Mesenchymal stem cell (in vitro differentiated cells and primary cell): ENCODE data around the gene SLC16A3.
"Not testable (repeated sequence)": the region's sequence is repeated elsewhere in the genome, so short reads cannot be mapped to it uniquely, and the experiment has no call there.

Experiments used
- DNase-seq: peaks from one replicate; pipeline ENCODE4 v3.0.0-alpha.2; 2013
- H2AFZ ChIP-seq: one replicate; pipeline ENCODE4 v1.6.1; 2013; ENCODE audit warnings: low read depth, mild to moderate bottlenecking, control low read depth, inconsistent platforms, low read length, moderate library complexity
- H2AK5ac ChIP-seq: 2 replicates; pipeline ENCODE4 v1.6.1; 2013; ENCODE audit warnings: low read length, moderate library complexity, mild to moderate bottlenecking, inconsistent platforms; ENCODE audit not compliant: severe bottlenecking
- H2BK120ac ChIP-seq: one replicate; pipeline ENCODE4 v1.6.1; 2013; ENCODE audit warnings: low read depth, mild to moderate bottlenecking, inconsistent platforms, low read length, moderate library complexity
- H2BK12ac ChIP-seq, 2 experiments: one replicate each; pipeline ENCODE4 v1.6.1; 2013; ENCODE audit warnings: inconsistent platforms in 2 of 2, low read length in 2 of 2, mild to moderate bottlenecking in 2 of 2, moderate library complexity in 2 of 2, control low read depth in 1 of 2
- H2BK15ac ChIP-seq: one replicate; pipeline ENCODE4 v1.6.1; 2013; ENCODE audit warnings: mild to moderate bottlenecking, low read depth, inconsistent platforms; ENCODE audit not compliant: poor library complexity, severe bottlenecking
- H2BK5ac ChIP-seq: 2 replicates; pipeline ENCODE4 v1.6.1; 2013; ENCODE audit warnings: low read depth, mild to moderate bottlenecking, low read length, control low read depth, inconsistent platforms; ENCODE audit not compliant: poor library complexity, severe bottlenecking
- H3K14ac ChIP-seq, 2 experiments: one replicate each; pipeline ENCODE4 v1.6.1; 2013; ENCODE audit warnings: inconsistent platforms in 2 of 2, low read length in 2 of 2, control low read depth in 1 of 2, mild to moderate bottlenecking in 1 of 2, moderate library complexity in 1 of 2
- H3K18ac ChIP-seq, 2 experiments: one replicate each; pipeline ENCODE4 v1.6.1; 2013; ENCODE audit warnings: inconsistent platforms in 2 of 2, low read length in 2 of 2, control low read depth in 1 of 2, low read depth in 1 of 2, mild to moderate bottlenecking in 1 of 2
- H3K23ac ChIP-seq, 2 experiments: one replicate each; pipeline ENCODE4 v1.6.1; 2013; ENCODE audit warnings: inconsistent platforms in 2 of 2, low read length in 2 of 2, mild to moderate bottlenecking in 2 of 2, moderate library complexity in 2 of 2, control low read depth in 1 of 2
- H3K27ac ChIP-seq: 2 replicates; pipeline ENCODE4 v1.5.1; 2013; ENCODE audit warnings: mild to moderate bottlenecking, moderate library complexity, low read length, control low read depth, inconsistent platforms; ENCODE audit not compliant: poor library complexity, severe bottlenecking
- H3K27me3 ChIP-seq, 2 experiments: 2 replicates each; pipeline versions ENCODE4 v1.6.1 to v1.7.0; 2013; ENCODE audit warnings: low read length in 2 of 2, mild to moderate bottlenecking in 2 of 2, moderate library complexity in 2 of 2, control low read depth in 1 of 2, inconsistent platforms in 1 of 2; ENCODE audit not compliant: control insufficient read depth in 1 of 2, insufficient read depth in 1 of 2
- H3K36me3 ChIP-seq, 2 experiments: 2 replicates each; pipeline versions ENCODE4 v1.6.1 to v1.7.0; 2013; ENCODE audit warnings: low read length in 2 of 2, control low read depth in 1 of 2, inconsistent platforms in 1 of 2, low read depth in 1 of 2, mild to moderate bottlenecking in 1 of 2; ENCODE audit not compliant: insufficient read depth in 2 of 2, control insufficient read depth in 1 of 2
- H3K4ac ChIP-seq, 2 experiments: one replicate each; pipeline ENCODE4 v1.6.1; 2013; ENCODE audit warnings: inconsistent platforms in 2 of 2, low read length in 2 of 2, mild to moderate bottlenecking in 2 of 2, moderate library complexity in 2 of 2, control low read depth in 1 of 2, low read depth in 1 of 2
- H3K4me1 ChIP-seq: 2 replicates; pipeline ENCODE4 v1.6.1; 2013; ENCODE audit warnings: low read depth, low read length, control low read depth; ENCODE audit not compliant: control insufficient read depth, insufficient read depth
- H3K4me2 ChIP-seq: 2 replicates; pipeline ENCODE4 v1.6.1; 2013; ENCODE audit warnings: low read length, mild to moderate bottlenecking, inconsistent platforms; ENCODE audit not compliant: poor library complexity, severe bottlenecking
- H3K4me3 ChIP-seq, 2 experiments: 2 replicates each; pipeline versions ENCODE4 v1.5.1 to v1.7.0; 2013; ENCODE audit warnings: low read length in 2 of 2, mild to moderate bottlenecking in 2 of 2, control low read depth in 1 of 2, low read depth in 1 of 2; ENCODE audit not compliant: insufficient read depth in 1 of 2
- H3K79me1 ChIP-seq: replicated peaks from 2 replicates; pipeline ENCODE4 v1.6.1; 2013; ENCODE audit warnings: mild to moderate bottlenecking, control low read depth, low read length, inconsistent platforms; ENCODE audit not compliant: poor library complexity, severe bottlenecking
- H3K9ac ChIP-seq: 2 replicates; pipeline ENCODE4 v1.7.0; 2013; ENCODE audit warnings: mild to moderate bottlenecking, low read length, moderate library complexity
- H3K9me3 ChIP-seq: 2 replicates; pipeline ENCODE4 v1.7.0; 2013; ENCODE audit warnings: mild to moderate bottlenecking, low read length; ENCODE audit not compliant: control insufficient read depth
- H4K8ac ChIP-seq: one replicate; pipeline ENCODE4 v1.6.1; 2013; ENCODE audit warnings: inconsistent platforms, mild to moderate bottlenecking, low read length, moderate library complexity
- H4K91ac ChIP-seq: one replicate; pipeline ENCODE4 v1.6.1; 2013; ENCODE audit warnings: mild to moderate bottlenecking, low read length, inconsistent platforms
- whole genome bisulfite sequencing: methylation state at CpG from one replicate; pipeline ENCODE4 v1.1.7; 2013; ENCODE audit warnings: mixed read lengths; 5-methylcytosine and 5-hydroxymethylcytosine counted together

SLC16A3 gene

DNA sequence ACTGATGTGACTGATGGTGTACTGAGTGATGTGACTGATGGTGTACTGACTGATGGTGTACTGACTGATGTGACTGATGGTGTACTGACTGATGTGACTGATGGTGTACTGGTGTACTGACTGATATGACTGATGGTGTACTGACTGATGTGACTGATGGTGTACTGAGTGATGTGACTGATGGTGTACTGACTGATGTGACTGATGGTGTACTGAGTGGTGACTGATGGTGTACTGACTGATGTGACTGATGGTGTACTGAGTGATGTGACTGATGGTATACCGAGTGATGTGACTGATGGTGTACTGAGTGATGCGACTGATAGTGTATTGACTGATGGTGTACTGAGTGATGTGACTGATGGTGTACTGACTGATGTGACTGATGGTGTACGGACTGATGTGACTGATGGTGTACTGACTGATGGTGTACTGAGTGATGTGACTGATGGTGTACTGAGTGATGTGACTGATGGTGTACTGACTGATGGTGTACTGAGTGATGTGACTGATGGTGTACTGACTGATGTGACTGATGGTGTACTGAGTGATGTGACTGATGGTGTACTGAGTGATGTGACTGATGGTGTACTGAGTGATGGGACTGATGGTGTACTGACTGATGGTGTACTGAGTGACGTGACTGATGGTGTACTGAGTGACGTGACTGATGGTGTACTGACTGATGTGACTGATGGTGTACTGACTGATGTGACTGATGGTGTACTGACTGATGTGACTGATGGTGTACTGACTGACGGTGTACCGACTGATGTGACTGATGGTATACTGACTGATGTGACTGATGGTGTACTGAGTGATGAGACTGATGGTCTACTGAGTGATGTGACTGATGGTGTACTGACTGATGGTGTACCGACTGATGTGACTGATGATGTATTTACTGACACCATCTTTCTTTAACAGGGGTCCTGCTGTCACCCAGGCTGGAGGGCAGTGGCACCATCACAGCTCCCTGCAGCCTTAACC is 31.4 kb downstream of the SLC16A3 start:
- H3K79me1 ChIP-seq, H3K4ac ChIP-seq, H3K23ac ChIP-seq, H2BK12ac ChIP-seq, H2BK5ac ChIP-seq, H3K4me2 ChIP-seq, H2AK5ac ChIP-seq, H2BK120ac ChIP-seq, H3K9ac ChIP-seq, H3K18ac ChIP-seq, H3K9me3 ChIP-seq, DNase-seq, H3K4me3 ChIP-seq, H4K8ac ChIP-seq, H3K4me1 ChIP-seq, H3K14ac ChIP-seq, H3K27ac ChIP-seq, H2BK15ac ChIP-seq, H2AFZ ChIP-seq, H3K27me3 ChIP-seq, H4K91ac ChIP-seq: not testable (repeated sequence)
- H3K36me3 ChIP-seq: peaks cover 77 to 95% of the 10 kb centered on the region in 2 experiments
- 97% methylated on average over 8 of the region's 8 CpGs for WGBS

DNA sequence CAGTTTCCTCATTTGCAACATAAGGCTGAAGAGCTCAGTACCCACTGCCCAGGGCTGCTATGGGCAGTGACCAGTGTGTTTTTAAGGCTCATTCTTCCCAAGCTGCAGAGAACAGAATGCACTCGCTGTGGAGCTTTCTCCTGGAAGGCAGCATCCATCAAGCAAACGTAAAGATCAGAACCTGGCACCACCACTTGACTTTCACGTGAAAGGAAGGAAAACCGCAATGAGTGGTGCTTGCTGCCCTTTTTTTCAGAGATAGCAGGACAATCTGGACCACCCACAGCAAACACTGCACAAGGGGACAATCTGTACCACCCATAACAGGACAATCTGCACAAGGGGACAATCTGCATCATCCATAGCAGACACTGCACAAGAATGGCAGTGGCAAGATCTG is 33.5 kb downstream of the SLC16A3 start:
- Histone ChIP-seq H3K23ac (no peak overlapping the region), H4K8ac (no peak overlapping the region), H3K27me3 (no peaks in the 10 kb centered on the region), H3K79me1 (no peaks in the 10 kb centered on the region), H3K18ac (no peak overlapping the region), H3K4me1 (peaks cover 16% of the 10 kb centered on the region), H3K4ac (no peak overlapping the region), H4K91ac (no peak overlapping the region), H2AK5ac (no peak overlapping the region), H3K9ac (no peak overlapping the region), H3K14ac (no peak overlapping the region), H3K36me3 (peaks cover 78 to 88% of the 10 kb centered on the region in 2 experiments), H3K27ac (no peak overlapping the region), H2BK15ac (no peak overlapping the region), H2BK12ac (no peak overlapping the region), H3K9me3 (no peaks in the 10 kb centered on the region), H2AFZ (no peak overlapping the region), H2BK5ac (no peak overlapping the region), H3K4me2 (no peak overlapping the region), H3K4me3 (no peak overlapping the region), H2BK120ac (no peak overlapping the region)
- WGBS: 97% methylated on average over 4 of the region's 4 CpGs
- DNase-seq: no peak

DNA sequence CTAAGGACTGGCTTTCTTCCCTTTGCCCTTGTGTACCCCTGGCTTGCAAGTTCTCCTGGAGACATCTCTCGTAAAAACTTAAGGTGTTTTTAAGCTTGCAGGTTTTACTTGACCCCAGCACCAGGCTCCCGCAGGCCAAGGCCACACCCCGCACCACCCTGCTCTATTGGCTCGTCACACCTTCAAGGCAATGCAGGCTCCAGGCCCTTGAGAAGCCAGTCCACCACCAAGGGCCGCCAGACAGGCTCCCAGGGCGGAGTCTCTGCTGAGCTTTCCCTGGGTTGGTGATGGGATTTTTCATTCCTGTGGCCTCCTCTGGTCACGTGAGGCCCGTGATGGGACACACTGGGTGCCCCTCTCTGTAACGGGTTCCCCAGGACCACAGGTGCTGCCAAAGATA is 34.8 kb downstream of the SLC16A3 start:
- no peak overlapping the region for H3K27ac ChIP-seq
- H2BK12ac ChIP-seq: no peak overlapping the region
- H4K91ac ChIP-seq: no peak overlapping the region
- peaks cover 71 to 76% of the 10 kb centered on the region in 2 experiments for H3K36me3 ChIP-seq
- H2BK120ac ChIP-seq: no peak overlapping the region
- WGBS: 96% methylated on average over 9 of the region's 9 CpGs
- H3K4me1 ChIP-seq: peaks cover 21% of the 10 kb centered on the region
- no peaks in the 10 kb centered on the region for H3K9me3 ChIP-seq
- H3K4me3 ChIP-seq: no peak overlapping the region
- H2AFZ ChIP-seq: no peak overlapping the region
- H3K4ac ChIP-seq: no peak overlapping the region
- no peak overlapping the region for H3K4me2 ChIP-seq
- no peak overlapping the region for H3K9ac ChIP-seq
- no peak for DNase-seq
- H4K8ac ChIP-seq: no peak overlapping the region
- no peaks in the 10 kb centered on the region for H3K27me3 ChIP-seq
- H3K18ac ChIP-seq: no peak overlapping the region
- no peaks in the 10 kb centered on the region for H3K79me1 ChIP-seq
- H2AK5ac ChIP-seq: no peak overlapping the region
- no peak overlapping the region for H2BK5ac ChIP-seq
- no peak overlapping the region for H2BK15ac ChIP-seq
- H3K14ac ChIP-seq: no peak overlapping the region
- peak overlapping the region in 1 of 2 experiments; percentile 30 for H3K23ac ChIP-seq

DNA sequence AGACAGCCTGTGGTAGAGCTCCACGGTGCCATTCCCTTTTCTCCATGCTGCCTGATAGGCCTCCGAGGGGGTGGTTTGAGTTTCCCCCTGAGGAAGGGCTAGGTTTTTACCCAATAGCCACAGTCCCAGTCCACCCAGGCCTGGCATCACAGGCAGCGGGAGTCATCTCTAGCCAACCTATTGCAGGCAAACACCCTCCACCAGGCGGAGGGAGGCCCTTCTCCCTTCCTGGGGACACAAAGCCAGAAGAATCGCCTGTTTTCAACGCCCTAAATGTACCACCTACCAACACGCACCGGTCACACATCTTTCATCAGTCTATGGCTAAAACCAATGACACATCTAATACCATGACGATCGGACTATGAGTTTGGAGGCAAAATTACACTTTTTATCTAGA is 37.3 kb downstream of the SLC16A3 start:
- Histone ChIP-seq H2BK5ac (no peak overlapping the region), H2BK15ac (no peak overlapping the region), H3K27me3 (no peaks in the 10 kb centered on the region), H3K9ac (peak overlapping the region; percentile 78), H3K4me2 (no peak overlapping the region), H3K9me3 (no peaks in the 10 kb centered on the region), H3K27ac (peak overlapping the region; percentile 65), H3K4me3 (peak overlapping the region in 1 of 2 experiments; percentile 15), H3K23ac (peak overlapping the region in 1 of 2 experiments; percentile 79), H3K36me3 (peaks cover 67 to 69% of the 10 kb centered on the region in 2 experiments), H2AFZ (no peak overlapping the region), H3K14ac (no peak overlapping the region), H2BK12ac (no peak overlapping the region), H4K91ac (no peak overlapping the region), H3K18ac (peak overlapping the region in 1 of 2 experiments; percentile 4), H2AK5ac (no peak overlapping the region), H3K4me1 (peaks cover 38% of the 10 kb centered on the region), H4K8ac (no peak overlapping the region), H2BK120ac (no peak overlapping the region), H3K4ac (no peak overlapping the region), H3K79me1 (no peaks in the 10 kb centered on the region)
- 97% methylated on average over 10 of the region's 10 CpGs for WGBS
- DNase-seq: no peak
